HG03045 (cell line): ENCODE results near the gene TMIE.

ENCODE experiments used
- ATAC-seq: cut with Tn5 transposase; IDR thresholded peaks from one replicate; pipeline ENCODE4 v1.9.1; 2021; ENCODE audit warnings: mild to moderate bottlenecking, moderate library complexity; ENCODE audit not compliant: unreplicated experiment

The TMIE gene

GRCh38 chr3:46668591-46668990 is 32.6 kb upstream of the TMIE start:
- no peak for ATAC-seq

GRCh38 chr3:46669191-46669999 is 31.8 kb upstream of the TMIE start:
- no peak for ATAC-seq

- no peak for ATAC-seq
Observed at GRCh38 chr3:46670000-46670890, 30.9 kb upstream of the TMIE start.

- no peak for ATAC-seq
Observed at GRCh38 chr3:46670891-46671427, 30.2 kb upstream of the TMIE start.

GRCh38 chr3:46671541-46672348 is 29.4 kb upstream of the TMIE start:
- ATAC-seq, result no peak

GRCh38 chr3:46672349-46672695 is 28.9 kb upstream of the TMIE start:
- ATAC-seq, result no peak

GRCh38 chr3:46673151-46674030 is 27.8 kb upstream of the TMIE start:
- no peak for ATAC-seq

- ATAC-seq, result no peak
Observed at GRCh38 chr3:46674031-46674845, 27.0 kb upstream of the TMIE start.

GRCh38 chr3:46675426-46675825 is 25.8 kb upstream of the TMIE start:
- ATAC-seq, result no peak

- no peak for ATAC-seq
Observed at GRCh38 chr3:46675843-46676567, 25.2 kb upstream of the TMIE start.

- ATAC-seq, result no peak
Observed at GRCh38 chr3:46676601-46677410, 24.4 kb upstream of the TMIE start.

- ATAC-seq, result no peak
Observed at GRCh38 chr3:46677411-46677726, 23.8 kb upstream of the TMIE start.

GRCh38 chr3:46678280-46678679 is 22.9 kb upstream of the TMIE start:
- no peak for ATAC-seq

- no peak for ATAC-seq
Observed at GRCh38 chr3:46679681-46680080, 21.5 kb upstream of the TMIE start.

GRCh38 chr3:46680298-46680826 is 20.8 kb upstream of the TMIE start:
- no peak for ATAC-seq

GRCh38 chr3:46681387-46681786 is 19.8 kb upstream of the TMIE start:
- no peak for ATAC-seq

GRCh38 chr3:46681856-46682540 is 19.2 kb upstream of the TMIE start:
- no peak for ATAC-seq
